Natural killer cell (primary cell): ENCODE data around the gene RGN. TPM values are rescaled to one million over a fixed set of nuclear protein-coding genes. Genes with fewer than 3 reads are reported as not detected.

Experiments
- ATAC-seq, 3 donors: fragments of 150-1000 bp in 2 of 3; fragments of 200-7000 bp in 1 of 3; cut with Tn5 transposase; 1 replicate in 1 of 3; 2 replicates in 2 of 3; pipeline ENCODE4 v1.10.0; 2021; ENCODE audit warnings: mild to moderate bottlenecking in 2 of 3, moderate library complexity in 2 of 3
- DNase-seq, 2 donors: peaks; one replicate each; pipeline versions ENCODE4 v3.0.0 to v3.0.0-alpha.2; 2013 to 2021; ENCODE audit warnings: mixed read lengths in 1 of 2
- H3K27ac ChIP-seq: one replicate; pipeline ENCODE4 v1.5.1; 2013; ENCODE audit warnings: mild to moderate bottlenecking, low read length
- H3K27me3 ChIP-seq: one replicate; pipeline ENCODE4 v1.6.1; 2013; ENCODE audit warnings: low read length; ENCODE audit not compliant: control insufficient read depth, insufficient read depth
- H3K36me3 ChIP-seq: one replicate; pipeline ENCODE4 v1.6.1; 2013; ENCODE audit warnings: low read length; ENCODE audit not compliant: control insufficient read depth, insufficient read depth
- H3K4me1 ChIP-seq: one replicate; pipeline ENCODE4 v1.6.1; 2013; ENCODE audit warnings: low read length; ENCODE audit not compliant: control insufficient read depth, insufficient read depth
- H3K4me3 ChIP-seq: one replicate; pipeline ENCODE4 v1.5.1; 2013; ENCODE audit warnings: low read length
- H3K9me3 ChIP-seq: one replicate; pipeline ENCODE4 v1.6.1; 2013; ENCODE audit warnings: low read length; ENCODE audit not compliant: control insufficient read depth, insufficient read depth
- H3K27ac Mint-ChIP-seq, 2 donors: one replicate each; pipeline ENCODE4 v1.8.0; 2022; ENCODE audit warnings: mild to moderate bottlenecking in 2 of 2, mixed read lengths in 2 of 2, moderate library complexity in 1 of 2
- H3K27me3 Mint-ChIP-seq, 2 donors: one replicate each; pipeline ENCODE4 v1.8.0; 2022; ENCODE audit warnings: low read depth in 2 of 2, mixed read lengths in 2 of 2
- H3K36me3 Mint-ChIP-seq: one replicate; pipeline ENCODE4 v1.8.0; 2022; ENCODE audit warnings: mixed read lengths
- H3K4me1 Mint-ChIP-seq, 2 donors: one replicate each; pipeline ENCODE4 v1.8.0; 2022; ENCODE audit warnings: mixed read lengths in 2 of 2
- H3K4me3 Mint-ChIP-seq: one replicate; pipeline ENCODE4 v1.8.0; 2022; ENCODE audit warnings: mild to moderate bottlenecking, moderate library complexity, mixed read lengths
- H3K9me3 Mint-ChIP-seq, 2 donors: one replicate each; pipeline ENCODE4 v1.8.0; 2022; ENCODE audit warnings: mixed read lengths in 2 of 2
- CTCF ChIP-seq: fragments of 200-600 bp; IDR thresholded peaks from one replicate; pipeline ENCODE4 v1.8.0; 2022; ENCODE audit warnings: antibody characterized with exemption
- WGBS: methylation state at CpG from one replicate; pipeline ENCODE4 v1.1.7; 2013; ENCODE audit warnings: missing lambda C conversion rate; ENCODE audit not compliant: insufficient coverage; 5-methylcytosine and 5-hydroxymethylcytosine counted together
- intact Hi-C: fragments of 100-400 bp; cut with micrococcal nuclease; formaldehyde crosslinking; loops from one replicate; pipeline ENCODE4 v1.14.2; 2022
- total RNA-seq, 4 donors: library from RNA; stranded (reverse); fragments of 120-200 nt in 1 of 4; gene quantifications; one replicate each; pipeline versions ENCODE4 v1.2.3 to v1.2.4, GENCODE V29; 2013 to 2022

Gene RGN
- not detected for total RNA-seq
- total RNA-seq (2013): 0.18 TPM

DNA sequence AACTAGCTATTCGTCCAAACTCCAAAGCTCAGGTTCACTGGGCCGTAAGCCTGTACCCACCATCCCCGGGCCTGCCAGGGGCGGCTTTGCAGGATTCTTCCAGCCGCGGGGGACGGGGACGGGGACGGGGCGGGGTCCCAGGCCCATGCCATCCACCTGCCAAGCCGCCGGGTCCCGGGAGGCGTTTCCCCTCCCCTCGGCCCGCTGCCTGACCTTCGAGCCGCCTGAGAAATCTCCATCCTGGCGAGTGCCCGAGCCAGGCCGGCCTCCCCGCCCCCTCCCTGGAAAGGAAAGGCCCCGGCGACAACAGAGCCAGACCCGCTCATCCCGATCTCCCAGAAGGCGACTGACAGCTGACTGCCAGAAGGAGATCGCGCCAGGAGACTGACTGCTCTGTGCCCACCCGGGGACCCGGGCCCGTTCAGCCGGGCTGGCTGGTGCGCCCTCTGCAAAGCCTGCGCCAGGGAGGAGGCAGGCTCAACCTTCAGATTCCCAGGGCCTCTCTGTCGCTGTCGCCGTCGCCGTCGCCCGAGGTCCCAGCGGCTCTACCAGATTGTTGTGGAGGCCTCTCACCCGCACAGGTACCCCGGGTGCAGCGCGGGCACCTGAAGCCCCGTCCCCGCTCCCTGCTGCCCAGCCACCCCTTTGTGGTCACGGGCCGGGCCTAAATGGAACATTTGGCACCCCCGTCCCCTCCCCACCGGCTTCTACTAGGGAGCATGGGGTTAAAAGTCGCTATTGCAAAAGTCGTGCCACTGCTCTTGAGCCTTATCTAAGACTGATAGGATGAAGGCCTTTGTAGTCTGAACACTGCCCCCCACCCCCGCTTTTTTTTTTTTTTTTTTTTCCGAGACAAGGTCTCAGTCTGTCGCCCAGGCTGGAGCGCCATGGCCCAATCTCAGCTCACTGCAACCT, at the start of gene RGN:
RGN (plus strand) TSS at position 315 of the 915 bp plus-strand sequence. CDS start 2,702 bp downstream, outside the sequence.
- Mint-ChIP-seq H3K36me3 (no peaks in the 10 kb centered on the region), H3K27me3 (peaks cover 0 to 15% of the 10 kb centered on the region in 2 donors), H3K9me3 (no peaks in the 10 kb centered on the region), H3K4me1 (no peaks in the 10 kb centered on the region), H3K27ac (no peak within 1 kb of the TSS), H3K4me3 (no peak within 1 kb of the TSS)
- no peaks in the 10 kb centered on the region for H3K36me3 ChIP-seq
- no peaks in the 10 kb centered on the region for H3K4me1 ChIP-seq
- no peak within 1 kb of the TSS for H3K27ac ChIP-seq
- intact Hi-C loops: no loop called here
- no peaks in the 10 kb centered on the region for H3K27me3 ChIP-seq
- WGBS: 75% methylated on average over 57 of the region's 59 CpGs
- H3K4me3 ChIP-seq: no peak within 1 kb of the TSS
- DNase-seq: no peak
- ATAC-seq: no peak
- no peak for TF ChIP-seq CTCF
- H3K9me3 ChIP-seq: no peaks in the 10 kb centered on the region

- no peaks in the 10 kb centered on the region for H3K27me3 ChIP-seq
- intact Hi-C loops: no loop called here
- no peak overlapping the region for H3K4me3 ChIP-seq
- H3K4me1 ChIP-seq: no peaks in the 10 kb centered on the region
- H3K27ac ChIP-seq: no peak overlapping the region
- H3K36me3 ChIP-seq: no peaks in the 10 kb centered on the region
- peak; percentile 62 for TF ChIP-seq CTCF
- Mint-ChIP-seq H3K4me3 (no peak overlapping the region), H3K4me1 (no peaks in the 10 kb centered on the region), H3K36me3 (no peaks in the 10 kb centered on the region), H3K27ac (no peak overlapping the region), H3K9me3 (no peaks in the 10 kb centered on the region), H3K27me3 (peaks cover 0 to 6% of the 10 kb centered on the region in 2 donors)
- peak in 1 of 2 donors; percentile 64 for DNase-seq
- ATAC-seq: no peak
- no peaks in the 10 kb centered on the region for H3K9me3 ChIP-seq
Observed at GRCh38 chrX:47030339-47030738, 47.9 kb upstream of the RGN start.

- intact Hi-C loops: no loop called here
- H3K27me3 ChIP-seq: no peaks in the 10 kb centered on the region
- Mint-ChIP-seq H3K27ac (no peak overlapping the region), H3K9me3 (peaks cover 2 to 10% of the 10 kb centered on the region in 2 donors), H3K36me3 (no peaks in the 10 kb centered on the region), H3K27me3 (peaks cover 0 to 6% of the 10 kb centered on the region in 2 donors), H3K4me3 (no peak overlapping the region), H3K4me1 (no peaks in the 10 kb centered on the region)
- 90% methylated on average over 5 of the region's 5 CpGs for WGBS
- DNase-seq: no peak
- no peaks in the 10 kb centered on the region for H3K9me3 ChIP-seq
- H3K36me3 ChIP-seq: no peaks in the 10 kb centered on the region
- no peak for TF ChIP-seq CTCF
- no peaks in the 10 kb centered on the region for H3K4me1 ChIP-seq
- no peak for ATAC-seq
- H3K4me3 ChIP-seq: no peak overlapping the region
- H3K27ac ChIP-seq: no peak overlapping the region
Observed at GRCh38 chrX:47047989-47048388, 30.3 kb upstream of the RGN start.
